Upper lobe of left lung (tissue), 4 donors: ENCODE results near the gene SLC44A5.

ENCODE experiments used
- CTCF ChIP-seq, 6 experiments: fragments of 450-650 bp in 4 of 6; fragments of 200-600 bp in 2 of 6; sonication (generic) in 2 of 6; IDR thresholded peaks; one replicate each; pipeline ENCODE4 v1.5.1; 2016 to 2019; ENCODE audit warnings: antibody characterized with exemption in 6 of 6
- EP300 ChIP-seq, 4 donors: sonication (generic); formaldehyde crosslinking; IDR thresholded peaks; one replicate each; pipeline ENCODE4 v1.5.1; 2017; ENCODE audit warnings: antibody characterized with exemption in 4 of 4, control low read depth in 2 of 4
- POLR2A ChIP-seq, 4 donors: fragments of 450-650 bp; IDR thresholded peaks; one replicate each; pipeline ENCODE4 v1.5.1; 2016 to 2017; ENCODE audit warnings: antibody characterized with exemption in 4 of 4, mild to moderate bottlenecking in 2 of 4

DNA sequence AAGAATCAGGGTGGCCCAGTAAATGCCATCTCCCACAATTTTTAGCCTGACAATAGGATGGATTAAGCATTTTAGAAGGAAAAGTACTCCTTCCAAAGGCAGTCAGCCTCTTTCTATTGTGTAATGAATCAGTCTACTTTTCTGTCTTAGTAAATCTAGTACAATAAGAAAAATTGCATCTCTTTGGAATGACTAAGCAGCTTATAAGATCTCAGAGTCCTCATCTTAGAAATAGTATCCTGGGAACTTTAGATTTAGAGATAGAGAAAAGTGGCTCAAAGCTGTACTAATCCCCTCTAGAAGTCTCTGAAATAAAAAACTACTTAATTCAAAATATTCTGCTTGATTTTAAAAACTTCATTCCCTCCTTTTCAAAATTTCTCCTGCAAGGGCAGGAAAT is 81.4 kb downstream of the SLC44A5 start:
- no peak for TF ChIP-seq CTCF (IDR thresholded peaks at IDR 0.05)
- TF ChIP-seq POLR2A (IDR thresholded peaks at IDR 0.05), result no peak
- no peak for TF ChIP-seq EP300 (IDR thresholded peaks at IDR 0.05)
